NB4 (cell line): Measurements from ENCODE around the gene ARHGAP24.

Experiments used
- DNase-seq: peaks from one replicate; pipeline ENCODE4 v3.0.0; 2010; ENCODE audit warnings: low read depth
- H3K4me3 ChIP-seq: one replicate; pipeline ENCODE4 v1.5.1; 2011; ENCODE audit warnings: mild to moderate bottlenecking, low read depth, low read length, moderate library complexity
- CTCF ChIP-seq: IDR thresholded peaks from one replicate; pipeline ENCODE4 v1.5.1; 2012; ENCODE audit warnings: low read depth, low read length
- MAX ChIP-seq: IDR thresholded peaks from 2 replicates; pipeline ENCODE4 v1.6.1; 2011; ENCODE audit warnings: low read depth, low read length
- MYC ChIP-seq: IDR thresholded peaks from 2 replicates; pipeline ENCODE4 v1.6.1; 2011; ENCODE audit warnings: low read depth, low read length
- POLR2A ChIP-seq: IDR thresholded peaks from 2 replicates; pipeline ENCODE4 v1.6.1; 2011; ENCODE audit warnings: mild to moderate bottlenecking; ENCODE audit not compliant: insufficient read length; ENCODE audit errors: extremely low read depth

Gene ARHGAP24

GRCh38 chr4:85932500-85933290 lies 457.7 kb downstream of the ARHGAP24 start:
- DNase-seq: no peak
- TF ChIP-seq MYC: no peak
- TF ChIP-seq POLR2A: no peak
- TF ChIP-seq MAX: no peak
- TF ChIP-seq CTCF: no peak
- H3K4me3 ChIP-seq: no peak overlapping the region

GRCh38 chr4:85933291-85933640 lies 458.3 kb downstream of the ARHGAP24 start:
- no peak for DNase-seq
- no peak overlapping the region for H3K4me3 ChIP-seq
- TF ChIP-seq MYC (no peak), MAX (no peak), CTCF (no peak)

GRCh38 chr4:85937507-85937906 lies 462.6 kb downstream of the ARHGAP24 start:
- no peak for TF ChIP-seq POLR2A
- no peak for TF ChIP-seq MYC
- no peak for TF ChIP-seq MAX
- TF ChIP-seq CTCF: no peak
- H3K4me3 ChIP-seq: no peak overlapping the region
- no peak for DNase-seq

GRCh38 chr4:85938062-85938461 lies 463.1 kb downstream of the ARHGAP24 start:
- DNase-seq: no peak
- TF ChIP-seq MAX (no peak), POLR2A (no peak), MYC (no peak)
- no peak overlapping the region for H3K4me3 ChIP-seq

- no peak for DNase-seq
- TF ChIP-seq MAX (no peak), MYC (no peak), CTCF (no peak), POLR2A (no peak)
- H3K4me3 ChIP-seq: no peak overlapping the region
Observed at GRCh38 chr4:85938902-85939301, 464.0 kb downstream of the ARHGAP24 start.

- no peak overlapping the region for H3K4me3 ChIP-seq
- no peak for TF ChIP-seq POLR2A
- TF ChIP-seq MAX: no peak
- no peak for DNase-seq
Observed at GRCh38 chr4:85939595-85939994, 464.6 kb downstream of the ARHGAP24 start.

- H3K4me3 ChIP-seq: no peak overlapping the region
- TF ChIP-seq MAX (no peak), MYC (no peak), POLR2A (no peak), CTCF (no peak)
- no peak for DNase-seq
Observed at GRCh38 chr4:85940151-85940550, 465.2 kb downstream of the ARHGAP24 start.
